Mesendoderm (in vitro differentiated cells): ENCODE measurements around the gene KCNAB1.
"Not testable (repeated sequence)": the region's sequence is repeated elsewhere in the genome, so short reads cannot be mapped to it uniquely, and the experiment has no call there.

Experiments
- DNase-seq: peaks from one replicate; pipeline ENCODE4 v3.0.0; 2013
- H2AK5ac ChIP-seq: 2 replicates; pipeline ENCODE4 v1.6.1; 2013; ENCODE audit warnings: low read length, inconsistent platforms
- H2BK120ac ChIP-seq: 2 replicates; pipeline ENCODE4 v1.6.1; 2013; ENCODE audit warnings: low read depth, mild to moderate bottlenecking, low read length, moderate library complexity, mixed read lengths
- H2BK15ac ChIP-seq: replicated peaks from 2 replicates; pipeline ENCODE4 v1.6.1; 2013; ENCODE audit warnings: low read depth, mild to moderate bottlenecking, moderate library complexity
- H2BK5ac ChIP-seq: 2 replicates; pipeline ENCODE4 v1.6.1; 2013; ENCODE audit warnings: low read length, inconsistent platforms
- H3K18ac ChIP-seq: 2 replicates; pipeline ENCODE4 v1.6.1; 2013; ENCODE audit warnings: mild to moderate bottlenecking, low read length, mixed read lengths
- H3K23ac ChIP-seq: one replicate; pipeline ENCODE4 v1.6.1; 2013; ENCODE audit warnings: low read length
- H3K27ac ChIP-seq: 2 replicates; pipeline ENCODE4 v1.5.1; 2013; ENCODE audit warnings: low read depth, mild to moderate bottlenecking, inconsistent platforms, low read length, moderate library complexity
- H3K27me3 ChIP-seq: 2 replicates; pipeline ENCODE4 v1.6.1; 2013; ENCODE audit warnings: low read length, control low read depth, mild to moderate bottlenecking, inconsistent platforms; ENCODE audit not compliant: insufficient read depth, poor library complexity
- H3K36me3 ChIP-seq: 2 replicates; pipeline ENCODE4 v1.6.1; 2013; ENCODE audit warnings: low read length, inconsistent platforms; ENCODE audit not compliant: control insufficient read depth, insufficient read depth
- H3K4ac ChIP-seq: one replicate; pipeline ENCODE4 v1.6.1; 2013; ENCODE audit warnings: low read depth, mild to moderate bottlenecking, low read length, moderate library complexity
- H3K4me1 ChIP-seq: 2 replicates; pipeline ENCODE4 v1.6.1; 2013; ENCODE audit warnings: low read depth, low read length, inconsistent platforms; ENCODE audit not compliant: control insufficient read depth
- H3K4me2 ChIP-seq: 2 replicates; pipeline ENCODE4 v1.6.1; 2013; ENCODE audit warnings: low read length
- H3K4me3 ChIP-seq: 2 replicates; pipeline ENCODE4 v1.5.1; 2013; ENCODE audit warnings: mild to moderate bottlenecking, low read length
- H3K56ac ChIP-seq: one replicate; pipeline ENCODE4 v1.6.1; 2013; ENCODE audit warnings: low read length
- H3K79me1 ChIP-seq: 2 replicates; pipeline ENCODE4 v1.6.1; 2013; ENCODE audit warnings: low read length, inconsistent platforms
- H3K79me2 ChIP-seq: 2 replicates; pipeline ENCODE4 v1.6.1; 2013; ENCODE audit warnings: mild to moderate bottlenecking, low read length; ENCODE audit not compliant: control insufficient read depth, insufficient read depth
- H3K9ac ChIP-seq: 2 replicates; pipeline ENCODE4 v1.6.1; 2013; ENCODE audit warnings: low read length, inconsistent platforms
- H4K5ac ChIP-seq: one replicate; pipeline ENCODE4 v1.6.1; 2013; ENCODE audit warnings: low read length
- H4K8ac ChIP-seq: one replicate; pipeline ENCODE4 v1.6.1; 2013; ENCODE audit warnings: low read depth, mild to moderate bottlenecking, control low read depth, low read length, moderate library complexity
- WGBS: extraction: QIAGEN DNeasy Blood & Tissue Kit; methylation state at CpG from one replicate; pipeline ENCODE4 v1.1.7; 2013; ENCODE audit warnings: low lambda C conversion rate, missing lambda C conversion rate; ENCODE audit not compliant: insufficient coverage; ENCODE audit errors: extremely low coverage; 5-methylcytosine and 5-hydroxymethylcytosine counted together

The KCNAB1 gene

DNA sequence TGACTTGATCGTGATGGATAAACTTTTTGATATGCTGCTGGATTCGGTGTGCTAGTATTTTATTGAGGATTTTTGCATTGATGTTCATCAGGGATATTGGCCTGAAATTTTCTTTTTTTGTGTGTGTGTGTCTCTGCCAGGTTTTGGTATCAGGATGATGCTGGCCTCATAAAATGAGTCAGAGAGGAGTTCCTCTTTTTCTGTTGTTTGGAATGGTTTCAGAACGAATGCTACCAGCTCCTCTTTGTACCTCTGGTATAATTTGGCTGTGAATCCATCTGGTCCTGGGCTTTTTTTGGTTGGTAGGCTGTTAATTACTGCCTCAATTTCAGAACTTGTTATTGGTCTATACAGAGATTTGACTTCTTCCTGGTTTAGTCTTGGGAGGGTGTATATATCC lies 76.8 kb downstream of the KCNAB1 start:
- H3K27me3 ChIP-seq, H4K5ac ChIP-seq, H4K8ac ChIP-seq, H2BK120ac ChIP-seq, H3K36me3 ChIP-seq, DNase-seq, H3K23ac ChIP-seq, H3K4me1 ChIP-seq, H3K9ac ChIP-seq, H2BK5ac ChIP-seq, H3K79me2 ChIP-seq, H2AK5ac ChIP-seq, H3K56ac ChIP-seq, H2BK15ac ChIP-seq, H3K18ac ChIP-seq, H3K4me2 ChIP-seq, H3K79me1 ChIP-seq, H3K27ac ChIP-seq, H3K4me3 ChIP-seq, H3K4ac ChIP-seq: not testable (repeated sequence)
- no CpG with 5 or more reads among the region's 3 CpGs for WGBS

DNA sequence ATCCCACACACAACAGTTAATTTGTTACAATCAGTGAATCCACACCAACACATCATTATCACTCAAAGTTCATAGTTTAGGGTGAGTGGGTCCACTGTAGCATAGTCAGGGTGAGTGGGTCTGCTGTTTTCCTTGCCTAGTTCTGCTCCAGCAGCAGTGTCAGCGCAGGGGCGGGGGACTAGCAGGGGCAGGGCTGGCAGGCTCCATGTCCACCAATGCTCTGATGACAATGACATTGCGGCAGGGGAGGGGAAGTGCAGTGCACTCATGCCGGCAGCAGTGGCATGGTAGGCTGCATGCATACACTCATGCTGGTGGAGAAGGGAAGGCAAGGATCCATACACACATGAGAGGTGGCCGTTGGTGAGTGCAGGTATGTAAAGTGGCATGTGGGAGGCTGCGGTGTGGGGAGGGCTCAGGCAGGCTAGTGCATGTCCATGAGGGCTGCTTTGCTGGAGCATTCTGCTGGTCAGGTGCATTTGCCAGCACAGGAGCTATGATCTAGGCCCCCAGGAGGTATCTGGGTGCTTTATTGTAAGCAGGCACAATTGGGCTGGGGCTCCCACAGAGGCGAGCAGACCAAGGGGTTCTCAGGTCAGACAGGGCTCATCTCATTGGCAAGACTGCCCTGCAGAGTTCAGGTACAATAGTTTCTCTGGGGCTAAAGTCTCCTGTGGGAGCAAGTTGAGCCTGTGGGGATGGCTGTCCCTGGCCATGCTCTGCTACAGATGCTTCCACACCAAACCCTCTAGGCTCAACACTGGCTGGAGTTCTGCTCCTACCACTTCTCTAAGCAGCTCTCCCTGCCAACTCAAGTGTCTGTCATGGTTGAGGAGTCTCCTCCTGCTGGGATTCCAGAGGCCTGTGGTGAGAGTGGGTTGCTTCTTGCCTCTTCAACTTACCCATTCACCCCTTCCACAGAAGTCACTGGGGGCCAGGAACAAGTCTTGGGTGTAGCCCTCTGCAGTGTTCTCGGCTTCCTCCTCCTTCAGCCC lies 81.3 kb downstream of the KCNAB1 start:
- WGBS, result no CpG with 5 or more reads among the region's 8 CpGs
- Histone ChIP-seq H3K56ac (no peak overlapping the region), H3K4me2 (no peak overlapping the region)

DNA sequence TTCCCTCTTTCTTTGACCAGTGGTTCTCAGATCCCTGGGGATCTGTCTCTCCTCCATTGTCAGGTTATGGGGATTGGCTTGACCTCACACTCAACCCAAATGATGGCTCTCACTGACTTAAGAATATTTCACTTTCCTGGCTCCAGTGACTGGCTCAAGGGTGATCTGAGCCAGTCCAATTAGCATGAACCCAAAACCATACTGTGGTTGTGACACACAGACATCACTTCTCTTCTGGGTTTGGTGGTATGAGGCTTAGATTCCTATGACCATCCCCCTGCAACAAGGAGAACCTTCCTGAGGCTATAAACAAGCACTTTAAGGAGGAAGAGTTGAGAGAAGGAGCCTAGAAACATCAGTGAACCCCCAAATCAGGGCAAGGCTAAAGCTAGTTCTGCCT lies 85.8 kb downstream of the KCNAB1 start:
- H2BK120ac ChIP-seq, result no peak overlapping the region
- H3K56ac ChIP-seq, result no peak overlapping the region
- H3K27me3 ChIP-seq, result no peaks in the 10 kb centered on the region
- H3K4me1 ChIP-seq, result no peaks in the 10 kb centered on the region
- no peak overlapping the region for H3K4me3 ChIP-seq
- H2AK5ac ChIP-seq, result no peak overlapping the region
- H3K9ac ChIP-seq, result no peak overlapping the region
- H3K18ac ChIP-seq, result no peak overlapping the region
- no peak overlapping the region for H3K4me2 ChIP-seq
- H3K23ac ChIP-seq, result no peak overlapping the region
- no peak overlapping the region for H3K27ac ChIP-seq
- H4K8ac ChIP-seq, result no peak overlapping the region
- no peak overlapping the region for H2BK15ac ChIP-seq
- H4K5ac ChIP-seq, result no peak overlapping the region
- H3K36me3 ChIP-seq, result no peaks in the 10 kb centered on the region
- no peak overlapping the region for H2BK5ac ChIP-seq
- no peak for DNase-seq
- H3K4ac ChIP-seq, result no peak overlapping the region
- no peaks in the 10 kb centered on the region for H3K79me2 ChIP-seq
- no peaks in the 10 kb centered on the region for H3K79me1 ChIP-seq

More for the DNA sequence above, 81.3 kb downstream of the KCNAB1 start:
- H2AK5ac ChIP-seq, result no peak overlapping the region
- H3K36me3 ChIP-seq, result no peaks in the 10 kb centered on the region
- no peak overlapping the region for H4K5ac ChIP-seq
- H2BK15ac ChIP-seq, result no peak overlapping the region
- H3K79me2 ChIP-seq, result no peaks in the 10 kb centered on the region
- H3K18ac ChIP-seq, result no peak overlapping the region
- H3K4me1 ChIP-seq, result no peaks in the 10 kb centered on the region
- no peak overlapping the region for H3K9ac ChIP-seq
- DNase-seq, result no peak
- H3K4ac ChIP-seq, result no peak overlapping the region
- no peaks in the 10 kb centered on the region for H3K79me1 ChIP-seq
- no peak overlapping the region for H3K27ac ChIP-seq
- H3K4me3 ChIP-seq, result no peak overlapping the region
- H3K23ac ChIP-seq, result no peak overlapping the region
- H4K8ac ChIP-seq, result no peak overlapping the region
- no peak overlapping the region for H2BK5ac ChIP-seq
- no peaks in the 10 kb centered on the region for H3K27me3 ChIP-seq
- H2BK120ac ChIP-seq, result no peak overlapping the region

DNA sequence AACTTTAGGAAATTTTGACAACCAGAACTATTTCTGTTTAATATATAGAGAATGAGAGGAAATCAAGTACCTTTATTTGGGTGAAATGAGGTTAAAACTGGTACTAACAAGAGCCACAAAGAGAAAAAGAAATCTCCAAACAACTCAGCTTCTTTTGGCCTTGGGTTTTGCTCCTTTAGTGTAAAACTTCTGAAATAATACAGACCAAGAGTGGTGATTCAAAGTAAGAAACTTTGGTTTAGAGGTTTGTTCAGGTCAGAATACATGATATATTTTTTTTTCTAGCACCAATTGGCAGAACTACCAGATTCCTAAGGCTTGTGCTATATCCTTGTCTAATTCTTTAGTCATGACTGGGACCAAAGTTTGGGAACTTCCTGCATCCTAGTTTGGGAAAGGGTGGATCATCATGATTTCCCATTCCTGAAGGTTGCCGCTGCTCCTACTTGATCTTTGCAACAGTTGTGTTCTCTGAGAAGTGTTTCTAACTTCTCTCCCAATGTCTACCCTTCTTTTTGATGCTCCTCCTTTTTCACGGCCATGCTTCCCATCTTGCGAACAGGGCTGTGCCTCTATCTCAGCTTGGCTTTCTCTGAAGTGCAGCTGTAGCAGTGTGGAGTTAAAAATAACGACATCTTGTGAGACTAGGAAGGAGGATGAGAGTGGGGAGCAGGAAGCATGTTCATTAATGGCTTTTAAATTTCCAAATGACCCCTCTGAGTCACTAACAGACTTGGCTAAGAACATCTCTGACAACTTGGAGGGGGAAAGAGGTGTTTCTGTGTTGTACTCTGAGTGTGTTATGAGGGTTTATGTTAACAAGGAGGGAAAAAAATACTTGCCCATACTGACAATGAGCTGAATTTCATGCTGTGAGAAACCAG lies 87.7 kb downstream of the KCNAB1 start:
- H2BK5ac ChIP-seq, result no peak overlapping the region
- H3K27me3 ChIP-seq, result no peaks in the 10 kb centered on the region
- H3K56ac ChIP-seq, result no peak overlapping the region
- no peak overlapping the region for H3K4ac ChIP-seq
- no peak overlapping the region for H2BK120ac ChIP-seq
- no peak for DNase-seq
- H3K4me2 ChIP-seq, result no peak overlapping the region
- H3K18ac ChIP-seq, result no peak overlapping the region
- no peak overlapping the region for H2AK5ac ChIP-seq
- no peak overlapping the region for H3K9ac ChIP-seq
- no peak overlapping the region for H3K4me3 ChIP-seq
- H3K23ac ChIP-seq, result no peak overlapping the region
- no peaks in the 10 kb centered on the region for H3K4me1 ChIP-seq
- no peaks in the 10 kb centered on the region for H3K79me1 ChIP-seq
- no peaks in the 10 kb centered on the region for H3K79me2 ChIP-seq
- no peak overlapping the region for H4K8ac ChIP-seq
- no peak overlapping the region for H3K27ac ChIP-seq
- H2BK15ac ChIP-seq, result no peak overlapping the region
- no peak overlapping the region for H4K5ac ChIP-seq
- no CpG with 5 or more reads among the region's 4 CpGs for WGBS
- no peaks in the 10 kb centered on the region for H3K36me3 ChIP-seq

DNA sequence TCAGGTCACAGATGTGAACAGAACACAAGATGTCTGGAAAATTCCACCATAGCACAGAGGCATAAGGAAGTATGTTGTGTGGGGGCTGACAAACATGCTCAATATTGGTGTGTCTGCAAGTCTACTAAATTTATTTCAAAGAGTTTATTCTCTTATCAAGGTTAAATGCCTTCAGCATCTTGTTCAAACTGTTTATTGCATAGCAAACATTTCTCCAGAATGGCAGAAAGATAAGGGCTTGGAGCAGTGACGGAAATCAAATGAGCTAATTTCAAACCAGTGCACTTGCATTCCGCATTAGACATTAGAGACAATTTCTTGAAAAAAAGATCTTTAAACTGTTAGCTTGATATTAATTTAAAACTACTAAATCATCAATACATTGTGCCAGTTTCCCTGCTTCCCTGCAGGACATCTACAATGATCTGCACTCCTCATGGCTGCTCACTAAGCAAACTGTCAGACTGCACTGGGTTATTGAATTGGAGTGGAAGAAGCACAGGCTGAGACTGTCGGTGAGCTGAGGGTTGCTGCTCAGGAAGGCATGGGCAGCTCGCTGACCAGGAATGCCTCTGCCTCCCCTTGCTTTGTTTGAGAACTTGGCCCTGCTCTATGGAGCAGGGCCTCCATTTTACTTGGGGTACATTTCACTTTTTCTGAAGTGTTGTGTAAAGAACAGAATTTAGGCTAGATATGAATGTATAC lies 89.4 kb downstream of the KCNAB1 start:
- Histone ChIP-seq H3K23ac (no peak overlapping the region), H3K18ac (no peak overlapping the region), H3K4ac (no peak overlapping the region), H2AK5ac (no peak overlapping the region), H3K4me1 (no peaks in the 10 kb centered on the region), H3K56ac (no peak overlapping the region), H3K4me2 (no peak overlapping the region), H3K27me3 (no peaks in the 10 kb centered on the region), H3K36me3 (no peaks in the 10 kb centered on the region), H3K9ac (no peak overlapping the region), H2BK120ac (no peak overlapping the region), H3K79me1 (no peaks in the 10 kb centered on the region), H3K4me3 (no peak overlapping the region), H4K8ac (no peak overlapping the region), H2BK15ac (no peak overlapping the region), H2BK5ac (no peak overlapping the region), H4K5ac (no peak overlapping the region), H3K79me2 (no peaks in the 10 kb centered on the region), H3K27ac (no peak overlapping the region)
- no peak for DNase-seq
- WGBS, result no CpG with 5 or more reads among the region's 4 CpGs
